Brain microvascular endothelial cell (primary cell): Measurements from ENCODE around the gene MET.
A peak's percentile ranks its signal among the peaks of the same experiment; 100 is the strongest.

Experiments used
- DNase-seq: peaks from one replicate; pipeline ENCODE4 v3.0.0-alpha.2; 2020
- H3K27ac ChIP-seq: fragments of 250-450 bp; sonication (Bioruptor Pico); 2 replicates; pipeline ENCODE4 v1.5.1; 2020; ENCODE audit warnings: mild to moderate bottlenecking, moderate library complexity
- H3K27me3 ChIP-seq: fragments of 250-450 bp; sonication (Bioruptor Pico); replicated peaks from 2 replicates; pipeline ENCODE4 v1.5.1; 2020; ENCODE audit warnings: mild to moderate bottlenecking
- H3K36me3 ChIP-seq: fragments of 250-450 bp; sonication (Bioruptor Pico); replicated peaks from 2 replicates; pipeline ENCODE4 v1.5.1; 2020; ENCODE audit warnings: mild to moderate bottlenecking
- H3K4me3 ChIP-seq: 2 replicates; pipeline ENCODE4 v1.5.1; 2011; ENCODE audit warnings: low read depth, mild to moderate bottlenecking, control low read depth, low read length, moderate library complexity
- in situ Hi-C: cut with HindIII; loops from 2 replicates; pipeline ENCODE4 v1.10.0; 2017; ENCODE audit warnings: low sequenced_read_pairs, low pct_ligation_motif_present
- TF ChIP-seq, protein P1 (sequence below): IDR thresholded peaks from 2 replicates; pipeline ENCODE4 v1.5.1; 2011; ENCODE audit warnings: low read depth, mild to moderate bottlenecking, moderate library complexity, low read length, control low read depth, inconsistent platforms; ENCODE audit errors: missing control alignments

Gene MET

DNA sequence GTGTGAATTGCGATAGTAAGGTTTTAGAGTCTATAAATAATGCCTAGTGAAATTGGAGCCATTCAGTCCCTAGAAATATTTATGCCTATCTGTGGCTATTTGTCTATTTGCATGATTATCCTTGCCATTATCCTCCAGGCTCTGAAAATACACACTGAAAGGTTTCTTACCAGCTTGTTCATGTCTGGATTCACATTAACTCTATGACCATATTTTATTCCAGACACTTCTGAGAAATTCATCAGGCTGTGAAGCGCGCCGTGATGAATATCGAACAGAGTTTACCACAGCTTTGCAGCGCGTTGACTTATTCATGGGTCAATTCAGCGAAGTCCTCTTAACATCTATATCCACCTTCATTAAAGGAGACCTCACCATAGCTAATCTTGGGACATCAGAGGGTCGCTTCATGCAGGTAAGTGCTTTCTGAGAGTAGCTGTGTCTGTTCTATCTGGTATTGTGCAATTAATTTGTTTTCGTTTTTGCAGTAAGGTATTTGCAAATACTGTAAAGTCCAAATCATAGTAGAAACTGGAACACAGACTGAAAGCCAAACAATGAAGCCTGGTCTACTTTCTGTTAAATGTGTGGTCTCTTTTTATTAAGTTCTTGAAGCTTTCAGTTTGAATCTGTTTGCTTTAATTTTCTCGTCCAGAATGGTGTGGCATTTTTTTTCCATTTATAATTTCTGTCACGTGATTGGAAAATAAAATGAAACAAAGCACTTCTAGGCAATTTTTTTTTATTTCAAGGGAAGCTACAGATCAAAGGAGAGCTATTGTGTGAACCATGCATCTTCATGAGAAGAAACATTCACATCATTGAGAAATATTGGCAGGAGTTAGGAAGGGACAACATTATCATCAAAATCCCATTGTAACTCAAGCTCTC lies 59.7 kb downstream of the MET start:
- in situ Hi-C loops = no loop called here
- Histone ChIP-seq H3K36me3 (no peaks in the 10 kb centered on the region), H3K27me3 (no peaks in the 10 kb centered on the region), H3K4me3 (no peak overlapping the region), H3K27ac (no peak overlapping the region)
- DNase-seq = no peak
- TF ChIP-seq, protein P1, sequence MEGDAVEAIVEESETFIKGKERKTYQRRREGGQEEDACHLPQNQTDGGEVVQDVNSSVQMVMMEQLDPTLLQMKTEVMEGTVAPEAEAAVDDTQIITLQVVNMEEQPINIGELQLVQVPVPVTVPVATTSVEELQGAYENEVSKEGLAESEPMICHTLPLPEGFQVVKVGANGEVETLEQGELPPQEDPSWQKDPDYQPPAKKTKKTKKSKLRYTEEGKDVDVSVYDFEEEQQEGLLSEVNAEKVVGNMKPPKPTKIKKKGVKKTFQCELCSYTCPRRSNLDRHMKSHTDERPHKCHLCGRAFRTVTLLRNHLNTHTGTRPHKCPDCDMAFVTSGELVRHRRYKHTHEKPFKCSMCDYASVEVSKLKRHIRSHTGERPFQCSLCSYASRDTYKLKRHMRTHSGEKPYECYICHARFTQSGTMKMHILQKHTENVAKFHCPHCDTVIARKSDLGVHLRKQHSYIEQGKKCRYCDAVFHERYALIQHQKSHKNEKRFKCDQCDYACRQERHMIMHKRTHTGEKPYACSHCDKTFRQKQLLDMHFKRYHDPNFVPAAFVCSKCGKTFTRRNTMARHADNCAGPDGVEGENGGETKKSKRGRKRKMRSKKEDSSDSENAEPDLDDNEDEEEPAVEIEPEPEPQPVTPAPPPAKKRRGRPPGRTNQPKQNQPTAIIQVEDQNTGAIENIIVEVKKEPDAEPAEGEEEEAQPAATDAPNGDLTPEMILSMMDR = no peak

DNA sequence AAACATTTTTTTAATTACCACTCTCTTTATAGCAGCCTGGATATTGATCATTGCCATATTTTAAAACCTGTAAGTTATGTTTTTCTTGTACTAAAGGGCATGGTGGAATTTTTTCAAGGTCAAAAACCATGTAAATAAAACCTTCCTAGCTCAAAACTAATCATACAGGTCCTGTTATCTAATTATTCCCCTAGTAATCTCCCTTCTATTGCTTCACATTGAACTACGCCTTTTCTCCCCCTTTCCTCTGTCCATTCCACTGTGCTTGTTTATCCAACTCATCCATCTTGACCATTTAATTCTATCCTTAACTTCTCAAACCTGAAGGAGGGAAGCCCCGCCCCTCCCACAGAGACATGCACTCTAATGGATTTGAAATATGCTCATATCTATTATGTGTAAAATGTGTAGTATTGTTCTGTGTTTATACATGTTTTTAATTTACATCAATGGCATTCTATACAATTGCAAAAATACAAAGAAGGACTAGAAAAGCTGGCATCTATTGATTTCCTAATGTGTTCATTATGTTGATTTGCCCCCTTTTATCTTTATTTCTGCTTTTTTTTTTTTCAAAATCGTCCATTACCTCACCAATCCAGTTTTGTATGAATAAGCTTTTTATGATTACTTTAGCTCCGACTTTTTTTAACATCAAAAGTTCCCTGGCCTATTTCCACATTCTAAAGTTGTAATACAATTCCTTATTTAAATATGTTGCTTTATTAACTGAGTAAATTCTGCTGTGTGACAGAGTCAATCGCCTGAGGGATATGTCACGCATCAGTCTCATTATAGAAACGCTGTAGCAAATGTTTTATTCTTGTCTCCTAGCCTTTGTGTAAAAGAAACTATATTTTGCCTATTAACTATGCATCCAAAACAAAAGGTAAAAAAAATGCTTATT lies 61.0 kb downstream of the MET start:
- TF ChIP-seq, protein P1 = no peak
- Histone ChIP-seq H3K4me3 (no peak overlapping the region), H3K27me3 (no peaks in the 10 kb centered on the region), H3K27ac (no peak overlapping the region), H3K36me3 (no peaks in the 10 kb centered on the region)
- in situ Hi-C loops = no loop called here
- no peak for DNase-seq

DNA sequence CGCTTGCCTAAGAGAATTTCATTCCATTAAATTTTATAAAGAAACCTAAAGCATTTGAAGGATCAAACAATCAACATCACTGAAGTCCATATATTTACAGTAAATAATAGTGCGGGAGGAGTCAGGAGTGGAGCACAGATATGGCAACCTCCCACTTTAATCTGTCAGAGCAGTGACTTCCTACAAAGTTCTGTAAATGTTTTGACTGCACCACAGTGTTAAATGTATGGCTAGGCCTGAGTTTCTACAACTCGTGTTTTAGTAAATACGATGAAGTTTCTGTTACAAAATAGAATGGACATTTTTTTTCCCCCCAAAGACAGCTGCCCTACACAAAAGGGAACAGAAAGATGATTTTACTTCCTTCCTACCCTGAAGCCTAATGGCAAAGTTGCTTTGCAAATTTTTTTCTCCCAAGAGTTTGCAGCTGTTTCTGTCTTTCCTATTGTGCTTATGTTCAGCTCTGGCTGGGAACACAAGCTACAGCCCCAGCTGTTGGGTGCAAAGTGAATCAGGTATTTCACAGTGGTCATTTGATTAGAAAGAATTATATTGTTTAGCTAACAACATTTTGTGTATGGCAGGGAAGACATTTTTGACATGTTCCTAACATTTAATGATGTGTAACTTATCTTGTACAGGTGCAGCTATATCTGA lies 62.1 kb downstream of the MET start:
- in situ Hi-C loops = no loop called here
- no peak overlapping the region for H3K27ac ChIP-seq
- H3K4me3 ChIP-seq = no peak overlapping the region
- TF ChIP-seq, protein P1 = no peak
- no peaks in the 10 kb centered on the region for H3K27me3 ChIP-seq
- no peak for DNase-seq
- no peaks in the 10 kb centered on the region for H3K36me3 ChIP-seq

DNA sequence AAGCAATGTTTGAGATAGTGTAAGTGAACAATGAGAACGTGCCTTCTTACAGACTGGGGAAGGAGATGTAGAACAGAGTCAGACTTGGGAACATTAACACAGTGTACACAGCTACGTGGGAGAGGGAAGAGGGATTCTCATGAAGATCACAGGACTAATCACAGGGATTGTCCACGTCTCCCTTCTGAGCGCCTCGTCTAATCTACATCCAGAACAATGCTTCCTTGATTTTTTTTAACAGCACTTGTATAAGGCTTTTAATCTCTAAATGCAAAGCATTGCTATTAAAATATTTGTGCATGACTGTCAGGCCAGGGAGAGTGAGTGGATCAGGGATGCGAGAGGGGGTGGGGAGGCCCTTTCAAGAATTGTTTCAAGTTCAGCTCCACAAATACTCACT lies 62.7 kb downstream of the MET start:
- Histone ChIP-seq H3K36me3 (no peaks in the 10 kb centered on the region), H3K27ac (no peak overlapping the region), H3K4me3 (no peak overlapping the region), H3K27me3 (no peaks in the 10 kb centered on the region)
- no peak for DNase-seq
- in situ Hi-C loops = no loop called here
- TF ChIP-seq, protein P1 = no peak

DNA sequence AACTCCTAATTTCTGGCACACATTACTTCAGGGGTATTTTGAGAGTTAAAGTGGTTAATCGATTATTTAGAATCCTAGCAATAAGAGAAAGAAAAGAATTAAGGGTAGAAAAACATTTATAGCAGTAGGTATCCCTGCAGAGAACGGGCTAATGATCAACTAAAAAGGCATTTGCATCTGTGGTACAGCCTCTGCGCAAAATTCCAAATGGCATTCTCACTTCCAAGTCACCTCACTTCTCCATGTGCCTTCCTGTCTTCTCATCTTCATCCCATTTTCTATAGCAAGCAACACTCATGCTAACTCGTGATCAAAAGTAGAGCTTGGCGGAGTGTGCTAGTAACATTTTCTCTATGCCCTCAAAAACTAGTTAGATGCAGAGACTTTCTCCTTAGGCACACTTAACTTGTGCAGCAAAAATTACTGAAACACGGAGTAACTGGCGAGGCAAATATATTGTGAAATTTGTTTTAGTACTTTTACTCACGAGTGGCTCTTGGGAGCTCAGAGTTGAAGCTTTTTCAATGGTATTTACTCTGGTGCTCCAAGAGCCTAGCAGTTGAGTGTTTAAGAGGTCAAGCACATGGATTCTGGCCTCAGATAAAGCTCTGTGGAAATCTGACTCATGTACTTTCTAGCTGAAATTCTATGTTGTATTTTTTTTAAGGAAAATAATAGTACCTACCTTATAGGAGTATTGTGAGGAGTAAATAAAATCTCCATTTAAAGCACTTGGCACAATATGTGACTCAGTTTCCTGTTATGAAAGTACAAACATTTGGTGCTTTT lies 65.1 kb downstream of the MET start:
- peak; percentile 39 for DNase-seq
- H3K27ac ChIP-seq = no peak overlapping the region
- no peak overlapping the region for H3K4me3 ChIP-seq
- H3K36me3 ChIP-seq = no peaks in the 10 kb centered on the region
- TF ChIP-seq, protein P1 = no peak
- no peaks in the 10 kb centered on the region for H3K27me3 ChIP-seq
- in situ Hi-C loops = no loop called here
